BJ (cell line): ENCODE results near the gene RAPGEF6. TPM values are rescaled to one million over a fixed set of nuclear protein-coding genes. Genes with fewer than 3 reads are reported as not detected.

Experiments
- CTCF ChIA-PET: fragments of 350-600 bp; formaldehyde crosslinking; extraction: SDS; loops from one replicate; lab custom pipeline; 2021; ENCODE audit warnings: antibody characterized with exemption, inconsistent platforms; lab: Yijun Ruan, JAX
- POLR2A ChIA-PET: fragments of 300-600 bp; sonication (Branson Sonifier 250); formaldehyde crosslinking; extraction: SDS; loops from one replicate; lab custom pipeline; 2021; ENCODE audit warnings: antibody characterized with exemption; lab: Charles Lee
- DNase-seq: peaks from one replicate; pipeline ENCODE4 v3.0.0-alpha.2; 2011; ENCODE audit warnings: low read depth
- H3K27me3 ChIP-seq: 2 replicates; pipeline ENCODE4 v1.6.0; 2011; ENCODE audit warnings: low read length; ENCODE audit not compliant: control insufficient read depth, insufficient read depth
- H3K36me3 ChIP-seq: 2 replicates; pipeline ENCODE4 v1.5.1; 2011; ENCODE audit warnings: low read length; ENCODE audit not compliant: control insufficient read depth, insufficient read depth
- H3K4me3 ChIP-seq: 2 replicates; pipeline ENCODE4 v1.5.1; 2011; ENCODE audit warnings: low read depth, mild to moderate bottlenecking, control low read depth, low read length
- polyA plus RNA-seq: library from polyadenylated mRNA; depleted of rRNA; stranded (reverse); fragments of >200 nt; gene quantifications from 2 replicates; pipeline ENCODE4 v1.2.3, GENCODE V29; 2011
- TF ChIP-seq, protein P1 (sequence below): IDR thresholded peaks from 2 replicates; pipeline ENCODE4 v1.5.1; 2011; ENCODE audit warnings: low read depth, mild to moderate bottlenecking, control low read depth, inconsistent platforms, low read length, moderate library complexity; ENCODE audit not compliant: insufficient read depth

RAPGEF6 gene
- polyA plus RNA-seq, 1 experiment = 6.2 TPM

GRCh38 chr5:131671409-131671808, 36.4 kb upstream of the RAPGEF6 start:
- ChIA-PET CTCF (interaction anchor here (0.7 kb wide), 1 partner anchor 22 kb away, joined by 7 read pairs; no protein-coding TSS in a partner anchor), POLR2A (no interaction called here)
- no peak for DNase-seq
- TF ChIP-seq, protein P1, sequence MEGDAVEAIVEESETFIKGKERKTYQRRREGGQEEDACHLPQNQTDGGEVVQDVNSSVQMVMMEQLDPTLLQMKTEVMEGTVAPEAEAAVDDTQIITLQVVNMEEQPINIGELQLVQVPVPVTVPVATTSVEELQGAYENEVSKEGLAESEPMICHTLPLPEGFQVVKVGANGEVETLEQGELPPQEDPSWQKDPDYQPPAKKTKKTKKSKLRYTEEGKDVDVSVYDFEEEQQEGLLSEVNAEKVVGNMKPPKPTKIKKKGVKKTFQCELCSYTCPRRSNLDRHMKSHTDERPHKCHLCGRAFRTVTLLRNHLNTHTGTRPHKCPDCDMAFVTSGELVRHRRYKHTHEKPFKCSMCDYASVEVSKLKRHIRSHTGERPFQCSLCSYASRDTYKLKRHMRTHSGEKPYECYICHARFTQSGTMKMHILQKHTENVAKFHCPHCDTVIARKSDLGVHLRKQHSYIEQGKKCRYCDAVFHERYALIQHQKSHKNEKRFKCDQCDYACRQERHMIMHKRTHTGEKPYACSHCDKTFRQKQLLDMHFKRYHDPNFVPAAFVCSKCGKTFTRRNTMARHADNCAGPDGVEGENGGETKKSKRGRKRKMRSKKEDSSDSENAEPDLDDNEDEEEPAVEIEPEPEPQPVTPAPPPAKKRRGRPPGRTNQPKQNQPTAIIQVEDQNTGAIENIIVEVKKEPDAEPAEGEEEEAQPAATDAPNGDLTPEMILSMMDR = no peak
- Histone ChIP-seq H3K4me3 (no peak overlapping the region), H3K36me3 (0 out of 2 replicates have a peak, but pooled peaks cover 1% of the 10 kb centered on the region), H3K27me3 (no peaks in the 10 kb centered on the region)

DNA sequence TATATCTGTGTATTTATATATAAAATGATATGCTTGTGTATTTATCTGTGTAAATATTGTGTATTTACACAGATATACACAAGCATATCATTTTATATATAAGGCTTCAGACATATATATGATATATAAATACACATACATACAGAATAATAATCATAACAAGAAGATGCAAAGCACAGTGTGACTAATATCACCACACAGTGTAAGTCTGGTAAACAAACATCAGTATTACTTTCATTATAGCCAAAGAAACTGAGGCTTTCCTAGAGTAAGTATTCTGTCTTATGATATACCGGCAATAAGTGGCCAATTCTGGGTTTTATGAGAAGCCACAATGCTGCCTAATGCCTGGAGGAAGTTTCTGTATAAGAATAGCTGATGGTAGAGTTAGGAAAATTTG, 29.9 kb upstream of the RAPGEF6 start:
- H3K27me3 ChIP-seq = no peaks in the 10 kb centered on the region

DNA sequence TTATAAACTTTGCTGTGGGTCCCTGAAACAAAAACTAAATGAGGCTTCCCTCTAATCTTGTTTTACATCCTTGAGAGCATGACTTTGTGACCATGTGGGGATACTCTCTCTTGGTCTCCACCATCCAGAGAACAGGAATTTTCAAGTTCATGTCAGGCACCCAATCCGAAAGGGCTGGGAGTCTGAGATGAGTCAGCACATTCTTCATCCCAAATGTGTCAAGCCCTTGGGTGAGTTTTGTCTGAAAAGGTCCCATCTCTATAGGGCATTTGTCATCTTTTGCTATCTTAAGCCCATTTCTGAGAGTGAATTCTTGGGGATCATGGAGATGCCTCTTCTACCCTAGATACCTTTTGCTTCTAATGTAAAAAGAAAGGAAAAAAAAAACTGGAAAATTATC, 26.9 kb upstream of the RAPGEF6 start:
- peaks cover 11% of the 10 kb centered on the region for H3K36me3 ChIP-seq
- ChIA-PET CTCF (no interaction called here), POLR2A (no interaction called here)
- no peak for DNase-seq
- TF ChIP-seq, protein P1 = no peak
- H3K27me3 ChIP-seq = no peaks in the 10 kb centered on the region
- no peak overlapping the region for H3K4me3 ChIP-seq

More for the DNA sequence above, 29.9 kb upstream of the RAPGEF6 start:
- DNase-seq = no peak
- TF ChIP-seq, protein P1 = no peak
- POLR2A ChIA-PET = no interaction called here
- CTCF ChIA-PET = no interaction called here
- Histone ChIP-seq H3K4me3 (no peak overlapping the region), H3K36me3 (peaks cover 4% of the 10 kb centered on the region; the same call in 1 of the 2 replicates)

GRCh38 chr5:131659841-131660240, 24.8 kb upstream of the RAPGEF6 start:
- ChIA-PET POLR2A (no interaction called here), CTCF (no interaction called here)
- no peaks in the 10 kb centered on the region for H3K27me3 ChIP-seq
- no peak overlapping the region for H3K4me3 ChIP-seq
- TF ChIP-seq, protein P1 = no peak
- H3K36me3 ChIP-seq = peaks cover 11% of the 10 kb centered on the region
- DNase-seq = no peak

- H3K4me3 ChIP-seq = no peak overlapping the region
- TF ChIP-seq, protein P1 = no peak
- ChIA-PET POLR2A (no interaction called here), CTCF (no interaction called here)
- no peaks in the 10 kb centered on the region for H3K27me3 ChIP-seq
- peaks cover 11% of the 10 kb centered on the region for H3K36me3 ChIP-seq
- DNase-seq = no peak
These were observed 24.3 kb upstream of the RAPGEF6 start for GRCh38 chr5:131659290-131659689.
